ENCODE results near the gene PKHD1.

The PKHD1 gene

DNA sequence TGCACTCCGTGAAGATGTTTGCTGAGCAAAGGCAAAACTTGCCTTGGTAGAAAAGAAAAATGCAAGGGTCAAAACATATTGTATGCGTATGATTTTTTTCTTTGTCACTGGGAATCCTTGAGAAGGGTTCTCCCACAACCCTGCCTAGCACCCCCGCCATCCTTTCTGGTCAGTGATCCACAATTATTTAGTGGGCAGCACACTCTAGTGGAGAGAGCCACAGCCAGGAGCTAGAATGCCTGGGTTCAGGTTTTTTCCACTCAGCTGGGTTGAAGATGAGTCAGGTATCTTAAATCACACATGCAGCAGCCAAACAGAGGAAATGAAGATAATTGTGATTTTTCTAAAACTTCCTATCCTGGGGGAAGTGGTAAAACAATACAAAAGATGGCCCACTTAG lies 243.1 kb downstream of the PKHD1 start:
- DNase-seq: peak; percentile 57 to 77

DNA sequence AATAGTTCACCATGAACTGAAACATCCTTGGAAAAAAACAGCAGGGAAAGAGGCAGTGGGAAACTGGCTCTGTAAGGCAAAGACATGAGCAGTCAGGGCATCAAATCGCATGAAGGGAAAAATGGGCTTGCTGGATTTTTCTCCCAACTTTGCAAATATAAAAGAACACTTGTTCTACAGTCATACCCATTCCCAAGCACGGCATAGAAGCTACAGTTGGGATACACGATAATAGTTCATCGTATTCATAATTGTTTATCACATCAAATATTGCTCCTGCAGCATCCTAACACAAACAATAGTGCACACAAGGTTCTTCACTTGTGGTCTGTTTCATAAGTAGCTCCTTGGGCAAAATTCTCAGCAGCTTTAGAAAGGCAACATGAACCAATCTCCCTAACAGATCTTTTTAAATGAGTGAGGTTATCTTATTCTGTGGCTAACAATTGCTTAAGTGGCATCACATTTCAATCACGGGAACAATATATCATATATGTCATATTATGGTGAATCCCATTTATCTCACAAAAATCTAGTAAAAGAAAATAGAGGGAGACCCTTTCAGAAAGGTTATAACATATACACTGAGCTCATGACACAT lies 243.9 kb downstream of the PKHD1 start:
- DNase-seq: peak; percentile 43 to 49

DNA sequence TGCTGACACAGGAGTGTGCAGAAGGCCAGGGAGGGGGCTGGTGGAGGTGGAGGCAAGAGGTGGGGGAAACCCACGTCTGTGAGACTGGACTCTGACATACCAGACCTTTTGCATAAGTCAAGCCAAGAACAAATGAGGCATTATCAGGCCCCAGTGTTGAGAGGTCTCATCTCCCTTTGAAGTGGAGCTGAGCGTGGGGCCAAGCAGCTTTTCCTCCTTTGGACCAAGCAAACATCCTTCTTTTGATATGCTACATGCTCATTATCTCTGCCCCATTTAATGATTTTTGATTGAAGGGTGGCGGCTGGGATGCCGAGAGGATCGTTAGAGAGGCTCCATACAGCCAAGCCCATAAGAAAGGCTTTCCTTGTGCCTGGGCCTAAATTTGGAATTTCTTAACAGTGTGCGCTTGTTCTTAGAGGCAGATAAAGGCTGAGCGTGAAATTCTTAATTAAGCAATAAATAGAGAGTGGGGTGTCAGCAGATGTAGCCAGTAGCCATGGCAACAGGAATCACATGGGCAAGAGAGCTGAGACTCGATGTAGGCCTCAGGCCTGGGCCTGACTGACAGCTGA lies 244.5 kb downstream of the PKHD1 start:
- peak; percentile 21 to 53 for DNase-seq

DNA sequence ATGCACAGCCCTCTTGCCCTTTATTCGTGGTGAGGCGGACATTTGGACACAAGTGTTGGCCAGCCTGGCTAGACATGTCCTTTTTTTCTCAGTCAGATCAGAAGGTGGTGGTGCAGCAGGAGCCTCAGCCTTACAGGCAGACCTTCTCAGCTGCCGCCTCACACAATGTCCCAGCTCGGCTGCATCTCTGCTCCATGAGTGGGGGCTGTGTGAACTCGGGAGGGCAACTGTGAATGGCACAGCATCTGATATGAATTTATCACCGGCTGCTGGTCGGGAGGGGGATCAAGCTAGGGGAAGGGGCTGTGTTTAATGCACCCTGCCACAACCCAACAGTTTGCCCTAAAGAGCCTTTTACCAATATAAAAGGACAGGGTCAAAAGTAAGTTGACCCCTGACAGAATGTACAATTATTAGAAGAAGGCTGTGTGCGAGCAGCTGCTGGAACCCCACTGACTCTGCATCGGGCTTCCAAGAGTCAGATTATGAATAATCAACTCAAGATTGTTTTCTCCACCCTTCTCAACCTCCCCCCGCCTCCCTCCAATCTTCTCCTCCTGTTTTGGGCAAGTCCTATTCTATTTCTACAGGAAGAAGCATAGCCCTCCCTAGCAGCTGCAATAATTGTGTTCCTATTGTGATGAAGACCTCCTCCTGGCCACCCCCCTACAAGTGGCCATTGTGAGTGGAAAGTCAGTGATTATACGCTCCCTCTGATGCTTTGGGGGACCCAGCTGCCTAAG lies 245.2 kb downstream of the PKHD1 start:
- no peak for DNase-seq

DNA sequence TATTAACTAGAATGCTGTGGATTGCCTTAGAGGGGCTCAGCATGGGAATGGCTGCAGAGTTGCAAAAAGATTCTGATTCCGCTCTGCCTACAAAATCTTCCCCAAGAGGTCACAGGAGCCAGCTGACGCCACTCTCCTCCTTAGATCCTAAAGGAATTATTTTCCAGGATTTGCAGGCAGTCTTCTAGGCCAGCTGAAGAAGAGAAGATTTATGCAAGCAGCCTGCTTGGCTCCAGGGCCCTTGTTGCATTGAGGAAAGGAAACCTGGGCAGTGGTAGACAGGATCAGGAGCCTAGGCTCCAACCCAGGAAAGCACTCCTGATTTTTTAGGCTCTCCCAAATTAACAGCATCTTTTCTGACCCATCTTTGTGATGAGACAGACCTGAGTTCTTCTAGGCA lies 245.8 kb downstream of the PKHD1 start:
- no peak for DNase-seq

DNA sequence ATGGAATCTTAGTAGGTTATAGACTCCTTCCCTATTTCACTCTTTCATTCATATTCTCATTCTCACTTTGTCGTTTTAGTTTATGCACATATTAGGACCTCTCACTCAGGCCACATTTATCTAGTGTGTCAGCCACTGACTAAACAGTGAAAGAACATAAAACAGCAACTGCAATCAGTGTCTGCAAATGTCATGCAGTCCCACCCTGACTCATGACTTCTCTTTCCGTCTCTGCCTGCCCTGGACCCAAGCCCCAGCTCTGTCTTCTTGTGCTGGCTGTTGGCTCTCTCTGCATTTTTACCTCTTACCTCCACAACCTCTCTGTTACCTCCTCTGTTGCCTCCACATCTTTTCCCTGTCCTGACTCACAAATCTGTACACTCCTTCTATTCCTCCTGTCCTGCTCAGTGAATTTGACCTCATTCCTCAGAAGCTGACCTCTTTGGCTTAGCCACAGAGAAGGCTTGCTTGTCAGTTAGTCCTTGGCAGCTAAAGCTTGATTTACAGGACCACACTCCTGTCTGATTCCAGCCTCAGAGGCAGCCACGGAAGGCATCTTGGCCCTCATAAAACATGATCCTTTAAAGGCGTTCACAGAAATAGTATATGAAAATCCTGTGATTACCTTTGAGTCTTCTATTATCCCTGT lies 247.6 kb downstream of the PKHD1 start:
- no peak for DNase-seq

DNA sequence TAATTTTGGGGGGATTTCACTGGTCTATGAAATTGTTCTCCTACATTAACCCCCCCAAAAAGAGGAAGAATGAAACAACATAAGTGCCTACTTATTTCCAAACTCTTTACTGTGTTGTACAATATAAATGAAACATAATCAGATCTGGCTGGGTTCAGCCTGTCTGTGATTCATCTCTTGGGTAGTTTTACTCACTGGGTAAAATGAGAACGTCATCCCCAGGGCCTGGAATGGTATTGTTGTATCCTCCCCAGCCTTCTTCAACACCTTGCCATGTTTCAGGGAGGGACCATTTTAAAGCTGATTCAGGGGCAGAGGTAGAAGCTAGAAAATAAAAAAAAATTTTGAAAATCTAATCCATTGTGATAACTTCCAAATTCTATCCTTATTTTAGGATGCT lies 256.7 kb downstream of the PKHD1 start:
- no peak for DNase-seq

DNA sequence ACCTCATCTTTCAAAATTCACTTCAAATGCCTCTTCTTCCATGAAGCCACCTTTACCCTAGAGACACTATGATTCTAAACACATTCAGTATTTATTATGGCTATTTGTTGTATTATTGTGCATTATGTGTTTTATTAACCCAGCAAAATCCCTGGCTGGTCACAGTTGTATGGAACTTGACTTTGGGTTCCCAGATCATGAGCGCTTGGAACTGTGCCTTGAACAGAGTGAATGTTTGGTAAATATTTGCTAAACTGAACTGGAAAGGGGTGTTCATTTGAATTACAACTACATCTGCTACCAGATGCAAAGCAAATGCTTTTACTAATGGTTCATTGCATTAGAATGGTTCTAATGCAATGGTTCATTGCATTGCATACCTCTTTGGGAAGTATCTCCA lies 259.8 kb downstream of the PKHD1 start:
- DNase-seq: peak; percentile 5 to 56

DNA sequence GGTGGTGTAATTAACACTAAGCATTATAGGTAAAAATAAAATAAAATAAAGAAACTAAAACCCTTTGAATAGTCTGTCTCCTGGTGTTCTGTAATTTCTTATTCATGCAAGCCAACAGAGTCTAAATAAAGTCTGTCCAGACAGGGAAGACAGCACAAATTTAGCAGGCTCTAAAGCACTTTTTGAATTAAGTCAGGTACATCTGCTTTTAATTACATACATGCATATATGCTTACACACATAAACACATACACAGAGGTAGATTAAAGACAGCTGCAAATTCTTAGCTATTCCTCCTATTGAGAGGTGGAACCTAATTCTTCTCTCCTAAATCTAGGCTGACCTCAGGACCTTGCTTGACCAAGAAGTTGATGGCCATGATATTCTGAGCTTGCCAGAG lies 262.5 kb downstream of the PKHD1 start:
- DNase-seq: no peak

DNA sequence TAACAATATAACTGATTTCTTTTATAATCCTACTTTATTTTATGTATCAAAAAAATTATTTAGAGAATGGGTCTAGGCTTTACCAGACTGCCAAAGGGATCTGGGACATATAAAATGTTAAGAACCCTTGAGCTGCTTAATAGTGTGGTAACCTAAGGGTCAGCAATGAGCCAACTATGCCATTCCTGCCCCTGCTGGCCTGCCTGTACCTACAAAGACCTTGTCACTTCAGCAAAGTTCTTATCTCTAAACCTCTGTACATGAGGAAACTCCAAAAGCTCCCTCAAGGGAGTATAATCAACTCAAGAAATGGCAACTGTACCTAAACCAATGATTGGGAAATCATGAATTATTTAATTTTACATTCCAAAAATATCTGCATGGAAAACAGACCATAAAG lies 266.9 kb downstream of the PKHD1 start:
- DNase-seq: no peak

DNA sequence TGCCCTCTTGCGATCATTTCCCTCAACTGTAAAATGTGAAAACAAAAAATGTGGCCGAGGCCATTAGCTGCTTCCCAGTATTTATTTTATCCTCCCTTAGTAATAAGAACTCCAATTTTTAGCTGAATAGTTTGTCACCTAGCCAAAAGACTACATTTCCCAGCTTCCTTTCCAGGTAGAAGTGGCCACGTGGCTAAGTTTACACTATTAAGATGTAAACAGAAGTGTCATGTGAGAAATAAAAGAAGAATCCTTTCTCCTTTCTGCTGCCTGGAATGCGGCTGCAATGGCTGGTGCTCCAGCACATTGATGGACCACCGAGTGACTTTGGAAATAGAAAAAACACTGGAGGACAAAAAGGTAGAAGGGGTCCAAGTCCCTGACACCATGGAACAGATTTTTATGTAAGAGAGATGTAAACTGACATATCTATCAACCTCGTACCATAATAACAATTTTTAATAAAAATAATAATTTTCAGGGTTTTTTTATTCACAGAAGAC lies 268.8 kb downstream of the PKHD1 start:
- no peak for DNase-seq

DNA sequence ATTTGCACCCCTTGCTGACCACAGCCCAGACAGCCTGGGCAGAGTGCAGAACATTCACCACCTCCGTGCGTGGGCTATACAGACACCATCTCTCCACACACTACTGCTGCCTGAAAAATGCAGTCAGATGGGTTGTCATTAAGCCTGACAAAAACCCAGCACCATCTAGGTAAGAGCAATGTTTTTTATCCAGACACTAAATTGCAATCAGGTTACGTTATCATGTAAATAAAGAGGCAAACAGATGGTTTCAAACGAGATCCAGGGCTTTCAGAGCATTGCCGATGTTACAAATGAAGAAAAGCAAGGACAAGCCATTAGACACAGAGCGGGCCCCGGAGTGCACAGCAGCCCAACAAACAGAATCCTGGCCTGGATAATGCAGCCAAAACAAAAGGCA lies 269.6 kb downstream of the PKHD1 start:
- DNase-seq: no peak

DNA sequence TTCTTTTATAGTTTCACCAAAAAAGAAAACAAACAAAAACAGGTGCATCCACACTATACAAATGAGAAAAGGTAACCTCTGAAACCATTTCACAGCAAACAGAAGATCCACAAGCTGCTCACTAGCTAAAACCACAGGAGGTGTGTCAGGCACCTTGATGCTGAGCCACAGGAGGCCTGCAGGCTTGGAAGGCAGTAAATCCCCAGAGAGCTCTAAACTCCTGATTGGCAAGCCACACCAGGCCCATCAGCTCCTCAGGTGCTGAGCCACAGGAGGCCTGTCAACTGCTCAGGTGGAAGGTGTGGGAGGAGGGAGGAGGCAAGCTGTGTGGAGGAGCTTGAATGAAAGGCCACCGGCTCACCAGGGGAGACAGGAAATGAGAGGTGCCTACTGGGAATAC lies 273.0 kb downstream of the PKHD1 start:
- DNase-seq: peak; percentile 95 to 97

DNA sequence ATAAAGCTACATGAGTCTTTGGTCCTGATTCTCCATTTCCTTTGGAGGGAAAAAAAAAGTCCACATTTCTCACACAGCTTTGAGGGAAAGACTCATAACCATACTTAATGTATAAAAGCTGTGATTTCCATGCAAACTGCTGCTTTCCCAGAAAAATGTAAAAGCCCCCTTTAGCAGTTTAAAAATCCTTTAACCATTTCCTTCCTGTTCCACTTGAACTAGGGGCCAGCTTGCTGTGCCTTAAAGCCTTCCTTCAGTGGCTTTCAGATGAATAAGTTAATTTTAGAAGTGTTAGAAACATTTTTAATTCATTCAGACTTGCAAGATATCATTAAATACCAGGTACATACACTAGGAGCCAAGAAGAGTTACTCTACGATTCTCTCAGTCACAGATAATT lies 273.5 kb downstream of the PKHD1 start:
- DNase-seq: no peak

DNA sequence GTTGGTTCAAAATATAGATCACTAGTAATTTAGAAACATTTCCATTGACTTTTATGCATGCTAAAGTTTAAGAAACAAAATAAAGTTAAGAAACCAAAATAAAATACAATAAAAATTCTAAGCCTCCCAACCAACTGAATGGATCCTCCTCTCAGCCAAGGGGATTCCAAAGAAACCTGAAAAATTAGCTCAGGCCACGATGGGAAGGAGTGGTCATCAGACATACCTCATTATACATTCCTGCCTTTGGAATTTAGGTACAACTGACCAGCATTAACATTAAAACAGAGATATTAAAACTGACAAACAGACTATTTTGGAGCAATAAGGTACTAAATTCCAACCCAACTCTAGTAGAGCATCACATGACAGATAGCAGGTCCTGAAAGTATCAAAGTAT lies 275.2 kb downstream of the PKHD1 start:
- DNase-seq: no peak

DNA sequence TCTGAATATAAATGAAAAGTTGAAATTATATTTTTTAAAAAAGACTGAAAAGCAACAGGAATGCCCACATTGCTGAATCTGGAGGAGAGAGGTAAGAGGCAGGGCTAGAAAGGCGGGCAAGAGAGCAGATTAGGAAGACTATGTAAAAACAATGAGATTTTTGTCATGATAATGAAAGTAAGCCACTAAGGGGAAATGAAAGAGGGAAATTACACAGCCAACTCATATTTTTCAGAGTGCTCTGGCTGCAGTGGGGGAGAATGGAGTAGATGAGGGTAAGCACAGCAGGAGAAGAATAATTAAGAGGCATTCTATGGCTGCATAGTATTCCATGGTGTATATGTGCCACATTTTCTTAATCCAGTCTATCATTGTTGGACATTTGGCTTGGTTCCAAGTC lies 281.9 kb downstream of the PKHD1 start:
- DNase-seq: no peak

DNA sequence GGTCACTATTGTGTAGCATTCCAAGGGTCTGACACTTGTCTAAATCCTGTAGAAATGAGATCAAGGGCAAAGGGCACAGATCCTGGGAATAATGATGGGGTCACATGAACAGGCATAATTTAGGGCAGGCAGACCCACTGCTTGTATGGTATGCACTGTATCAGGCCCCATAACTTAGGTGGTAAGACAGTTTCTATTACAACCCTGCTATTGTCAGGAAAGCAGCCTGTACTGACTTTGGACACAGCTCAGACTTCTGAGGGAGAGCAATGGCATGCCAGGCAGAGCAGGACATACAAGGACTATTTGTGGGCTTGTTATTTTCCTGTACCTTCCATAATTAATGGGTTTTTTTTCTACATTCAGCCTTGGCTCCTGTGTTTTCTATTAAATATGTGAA lies 286.8 kb downstream of the PKHD1 start:
- no peak for DNase-seq

DNA sequence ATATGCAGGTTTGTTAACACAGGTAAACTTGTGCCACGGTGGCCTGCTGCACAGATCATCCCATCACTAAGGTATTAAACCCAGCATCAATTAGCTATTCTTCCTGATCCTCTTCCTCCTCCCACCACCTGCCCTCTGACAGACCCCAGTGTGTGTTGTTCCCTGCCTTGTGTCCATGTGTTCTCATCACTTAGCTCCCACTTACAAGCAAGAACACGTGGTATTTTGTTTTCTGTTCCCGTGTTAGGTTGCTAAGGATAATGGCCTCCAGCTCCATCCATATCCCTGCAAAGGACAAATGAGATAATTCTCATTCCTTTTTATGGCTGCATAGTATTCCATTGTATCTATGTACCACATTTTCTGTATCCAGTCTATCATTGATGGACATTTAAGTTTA lies 294.0 kb downstream of the PKHD1 start:
- DNase-seq: no peak

DNA sequence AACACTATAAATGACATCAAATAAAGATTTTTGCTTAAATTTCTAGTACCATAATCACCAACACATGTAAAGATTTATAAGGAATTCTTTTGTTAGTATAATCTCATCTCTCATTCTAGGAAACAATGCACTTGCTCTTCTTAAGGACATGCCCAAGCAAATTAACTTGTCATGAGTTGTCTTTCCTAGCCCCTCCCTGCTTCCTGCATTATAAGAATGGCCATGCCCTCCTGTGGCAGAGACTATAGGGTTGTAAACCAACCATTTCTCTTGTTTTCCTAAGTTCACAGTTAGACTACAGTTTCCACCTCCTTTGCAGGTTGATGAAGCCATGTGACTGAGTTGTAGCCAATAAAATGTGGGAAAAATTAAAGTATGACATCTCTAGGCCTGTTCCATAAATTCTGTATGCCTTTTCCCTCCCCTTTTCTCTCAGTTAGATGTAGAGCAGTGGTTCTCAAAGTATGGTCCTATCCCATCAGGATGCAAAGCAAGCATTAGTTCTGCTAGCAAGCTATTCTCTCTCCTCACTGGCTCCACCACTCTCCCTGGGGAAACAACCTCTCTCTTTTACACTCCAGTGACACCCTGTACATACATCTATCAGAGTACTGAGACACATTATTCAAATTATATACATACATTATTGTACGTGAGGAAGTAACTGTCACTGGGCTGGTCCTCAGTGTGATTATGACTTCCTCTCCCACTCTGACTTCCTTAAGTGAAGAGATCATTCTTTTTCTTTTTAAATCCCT lies 295.0 kb downstream of the PKHD1 start:
- peak; percentile 35 to 65 for DNase-seq

DNA sequence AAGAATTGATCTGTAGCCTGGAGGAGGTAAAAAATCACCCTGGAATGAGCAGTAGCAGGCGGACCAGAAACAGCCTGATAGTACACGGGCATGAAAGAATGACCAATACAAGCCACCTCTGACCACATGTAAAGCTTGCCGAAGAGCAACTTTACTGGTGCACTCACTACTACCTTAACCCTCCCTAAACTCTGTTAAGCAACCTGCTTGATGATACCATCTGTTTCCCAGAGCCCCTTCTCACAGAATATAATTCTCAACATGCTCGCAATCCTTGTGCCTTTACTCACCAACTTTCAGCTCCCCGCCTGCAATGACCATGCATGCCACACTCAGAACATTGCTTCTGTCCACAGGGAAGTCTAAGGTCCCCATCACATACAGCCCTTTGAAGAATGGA lies 296.5 kb downstream of the PKHD1 start:
- DNase-seq: no peak

DNA sequence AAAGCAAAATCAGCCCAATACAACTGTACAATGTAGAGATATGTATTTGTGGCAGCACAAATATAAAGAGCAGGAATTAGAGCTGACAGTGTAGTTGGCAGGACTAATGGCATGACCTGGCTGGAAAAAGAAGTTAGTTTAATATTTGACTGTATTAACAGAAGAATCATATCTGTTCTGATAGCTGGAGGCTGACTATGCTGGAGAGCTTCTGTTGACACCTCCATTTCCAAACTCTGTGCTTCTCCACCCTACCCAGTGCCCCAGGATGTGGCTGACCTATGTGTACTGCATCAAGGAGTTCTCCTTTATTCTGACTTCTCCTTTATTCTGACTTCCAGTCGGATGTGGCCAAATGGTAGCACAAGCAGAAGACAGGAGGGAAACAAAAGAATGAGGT lies 299.3 kb downstream of the PKHD1 start:
- DNase-seq: no peak

DNA sequence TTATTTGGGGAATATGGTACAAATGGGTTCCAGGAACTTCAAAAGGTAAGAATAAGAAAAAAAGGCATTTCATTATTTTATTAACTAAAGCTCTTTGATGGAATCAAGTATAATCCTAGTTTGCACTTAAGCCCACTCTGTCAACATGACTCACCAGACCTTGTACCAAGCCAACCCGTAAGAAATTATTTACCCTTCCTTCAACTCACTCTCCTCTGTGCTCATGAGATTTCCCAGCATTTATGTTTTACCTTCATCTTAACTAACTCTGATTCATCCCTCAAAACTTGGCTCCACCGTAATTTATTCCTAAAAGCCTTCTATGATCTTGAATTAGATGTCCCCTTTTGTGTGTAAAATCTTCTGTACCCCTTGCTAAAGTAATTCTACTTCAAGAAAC lies 308.7 kb downstream of the PKHD1 start:
- no peak for DNase-seq

DNA sequence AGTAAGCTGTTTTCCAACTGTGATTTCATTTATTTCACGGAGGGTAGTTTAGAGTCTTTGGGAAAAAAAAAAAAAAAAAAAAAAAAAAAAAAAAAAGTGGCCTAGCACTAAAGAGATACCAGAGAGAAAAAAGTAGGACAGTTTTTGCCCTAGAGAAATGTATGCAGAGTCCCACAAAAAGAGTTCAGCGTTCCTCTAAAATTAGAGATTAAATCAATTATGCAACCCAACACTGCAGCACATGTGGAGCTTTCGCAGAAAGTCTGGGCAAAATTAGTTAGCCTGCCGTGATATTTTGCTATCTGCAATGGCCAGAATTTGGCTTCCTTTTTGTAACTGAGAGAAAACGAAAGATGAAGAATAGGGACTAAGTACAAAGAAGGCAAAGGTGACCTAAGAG lies 309.8 kb downstream of the PKHD1 start:
- DNase-seq: no peak
